ENCODE measurements around the gene VKORC1.
"Not testable (repeated sequence)": the region's sequence is repeated elsewhere in the genome, so short reads cannot be mapped to it uniquely, and the experiment has no call there.

The VKORC1 gene

GRCh38 chr16:31094424-31095120 is at the start of gene VKORC1:
Gene VKORC1 (minus strand): TSS chr16:31094797. CDS start chr16:31094729, 68 bp downstream.
- DNase-seq: peak; percentile 94

GRCh38 chr16:31143694-31144148 is 49.1 kb upstream of the VKORC1 start:
- no peak for DNase-seq

DNA sequence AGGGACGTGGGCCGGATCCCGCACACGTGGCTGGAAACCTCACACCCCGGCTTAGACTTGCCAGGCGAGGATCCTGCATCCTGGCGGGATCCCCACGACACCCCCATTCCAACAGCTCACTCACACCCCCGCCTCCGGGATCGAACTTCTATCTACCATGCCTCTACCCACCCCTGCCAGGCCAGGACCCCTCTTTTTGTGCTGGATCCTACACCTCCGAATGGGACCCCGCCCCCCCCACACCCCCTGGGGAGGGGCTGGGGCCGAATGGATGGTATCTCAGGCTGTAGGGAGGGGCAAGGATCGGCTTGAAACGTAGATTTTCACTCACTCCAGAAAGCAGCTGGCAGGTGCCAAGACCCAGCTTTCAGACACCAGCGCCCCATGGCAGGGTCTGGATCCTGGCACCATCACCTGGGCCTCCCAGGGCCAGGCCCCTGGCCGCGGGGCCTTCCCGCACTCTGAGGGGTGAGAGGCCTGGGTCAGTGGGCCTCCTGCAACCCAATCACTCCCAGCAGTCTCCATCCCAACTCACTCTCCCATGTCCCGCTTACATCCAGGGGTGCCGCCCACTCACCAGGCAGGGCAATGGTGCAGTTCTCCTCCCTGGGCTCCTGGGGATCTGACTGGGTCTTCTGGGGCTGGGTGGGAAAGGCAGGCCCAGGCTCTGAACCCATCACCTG is 48.6 kb upstream of the VKORC1 start:
- DNase-seq: no peak

DNA sequence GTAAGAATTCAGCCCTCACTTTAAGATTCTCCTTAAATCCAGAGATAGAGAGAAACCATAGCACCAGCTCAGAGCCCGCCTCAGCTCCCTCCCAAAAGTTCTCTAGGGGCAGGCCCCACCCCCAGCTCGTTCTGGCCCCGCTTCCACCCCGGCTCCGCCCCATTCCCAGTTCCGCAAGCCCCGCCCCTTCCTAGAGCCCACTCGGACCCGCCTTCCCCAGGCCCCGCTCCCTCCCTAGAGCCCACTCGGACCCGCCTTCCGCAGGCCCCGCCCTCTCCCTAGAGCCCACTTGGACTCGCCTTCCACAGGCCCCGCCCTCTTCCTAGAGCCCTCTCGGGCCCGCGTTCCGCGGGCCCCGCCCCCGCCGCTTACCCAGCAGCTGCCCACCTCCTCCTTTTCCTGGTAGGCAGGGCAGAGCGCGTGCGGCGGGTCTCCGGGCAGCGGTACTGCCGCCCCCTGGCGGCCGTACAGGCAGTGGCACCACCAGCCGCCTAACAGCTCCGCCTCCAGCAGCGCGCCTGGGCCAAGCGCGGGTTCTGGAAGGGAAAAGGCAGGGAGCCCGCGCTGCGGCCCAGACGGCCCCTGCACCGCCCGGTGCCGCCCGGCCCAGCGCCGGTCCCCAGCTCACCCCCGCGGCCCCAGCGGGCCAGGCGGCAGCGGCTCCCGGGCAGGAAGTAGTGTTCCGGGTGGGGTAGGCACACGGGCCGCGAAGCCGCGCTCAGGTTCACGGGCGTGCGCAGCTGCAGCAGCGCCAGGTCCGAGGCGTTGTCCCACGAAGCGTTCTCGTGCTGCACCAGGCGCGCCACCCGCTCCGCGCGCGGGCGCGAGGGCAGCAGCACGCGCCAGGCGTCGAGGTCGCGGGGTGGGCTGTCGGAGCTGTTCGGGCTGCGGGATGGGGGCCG is 47.8 kb upstream of the VKORC1 start:
- DNase-seq: peak; percentile 99

DNA sequence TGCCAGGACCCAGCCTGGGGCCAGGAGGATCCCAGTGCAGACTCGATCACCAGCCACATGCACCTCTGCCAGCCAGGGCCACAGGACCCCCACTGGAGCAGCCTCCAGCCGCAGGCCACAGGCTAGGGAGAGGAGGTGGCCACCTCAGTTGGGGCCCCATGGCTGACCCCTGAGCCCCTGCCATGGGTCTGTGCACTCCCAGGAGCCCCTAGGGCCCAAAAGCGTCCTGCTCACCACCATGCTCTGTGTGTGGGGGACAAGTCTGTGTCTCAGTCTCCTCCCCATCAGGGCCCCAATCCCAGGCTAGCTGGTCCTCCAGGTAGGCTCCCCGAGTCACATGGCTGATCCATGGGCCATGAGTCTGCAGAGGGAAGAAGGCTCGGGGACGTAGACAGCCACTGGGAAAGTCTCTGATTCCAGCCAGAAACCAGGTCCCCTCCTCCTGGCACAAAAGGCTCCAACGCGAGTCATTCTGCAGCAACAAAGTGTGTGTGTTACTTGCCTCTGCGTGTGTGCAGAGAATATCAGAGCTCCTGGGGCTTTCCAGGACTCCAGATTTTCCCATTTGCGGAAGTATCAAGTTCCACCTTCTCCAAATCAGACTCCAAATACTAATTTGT is 47.0 kb upstream of the VKORC1 start:
- no peak for DNase-seq

- not testable (repeated sequence) for DNase-seq
Measured at GRCh38 chr16:31141071-31141469, 46.5 kb upstream of the VKORC1 start.

GRCh38 chr16:31138621-31139578 is 44.3 kb upstream of the VKORC1 start:
- no peak for DNase-seq

DNA sequence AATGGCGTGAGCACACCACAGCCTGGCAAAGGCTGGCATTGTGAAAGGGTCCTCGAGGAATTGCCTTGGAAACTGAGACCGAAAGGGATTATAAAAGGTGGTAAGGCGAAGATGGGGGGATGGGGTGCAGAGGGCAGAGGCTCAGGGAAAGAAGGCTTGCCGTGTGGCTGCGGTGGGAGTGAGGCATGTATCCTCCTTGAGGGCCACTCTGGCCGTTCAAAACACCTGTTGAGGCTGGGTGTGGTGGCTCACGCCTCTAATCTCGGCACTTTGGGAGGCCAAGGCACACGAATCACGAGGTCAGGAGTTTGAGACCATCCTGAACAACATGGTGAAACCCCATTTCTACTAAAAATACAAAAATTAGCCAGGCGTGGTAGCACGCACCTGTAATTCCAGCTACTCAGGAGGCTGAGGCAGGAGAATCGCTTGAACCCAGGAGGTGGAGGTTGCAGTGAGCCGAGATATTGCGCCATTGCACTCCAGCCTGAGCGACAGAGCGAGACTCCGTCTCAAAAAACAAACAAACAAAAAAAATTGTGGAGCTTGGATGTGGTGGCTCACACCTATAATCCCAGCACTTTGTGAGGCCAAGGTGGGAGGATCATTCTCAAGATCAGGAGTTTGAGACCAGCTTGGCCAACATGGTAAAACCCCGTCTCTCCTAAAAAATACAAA is 42.4 kb upstream of the VKORC1 start:
- DNase-seq: not testable (repeated sequence)

- DNase-seq: no peak
Measured at GRCh38 chr16:31136287-31136662, 41.7 kb upstream of the VKORC1 start.

- DNase-seq: no peak
Measured at GRCh38 chr16:31135535-31136286, 41.1 kb upstream of the VKORC1 start, which contains the start of gene PRSS8. Gene PRSS8 (minus strand): TSS chr16:31135727. CDS start chr16:31135498, 229 bp downstream.

DNA sequence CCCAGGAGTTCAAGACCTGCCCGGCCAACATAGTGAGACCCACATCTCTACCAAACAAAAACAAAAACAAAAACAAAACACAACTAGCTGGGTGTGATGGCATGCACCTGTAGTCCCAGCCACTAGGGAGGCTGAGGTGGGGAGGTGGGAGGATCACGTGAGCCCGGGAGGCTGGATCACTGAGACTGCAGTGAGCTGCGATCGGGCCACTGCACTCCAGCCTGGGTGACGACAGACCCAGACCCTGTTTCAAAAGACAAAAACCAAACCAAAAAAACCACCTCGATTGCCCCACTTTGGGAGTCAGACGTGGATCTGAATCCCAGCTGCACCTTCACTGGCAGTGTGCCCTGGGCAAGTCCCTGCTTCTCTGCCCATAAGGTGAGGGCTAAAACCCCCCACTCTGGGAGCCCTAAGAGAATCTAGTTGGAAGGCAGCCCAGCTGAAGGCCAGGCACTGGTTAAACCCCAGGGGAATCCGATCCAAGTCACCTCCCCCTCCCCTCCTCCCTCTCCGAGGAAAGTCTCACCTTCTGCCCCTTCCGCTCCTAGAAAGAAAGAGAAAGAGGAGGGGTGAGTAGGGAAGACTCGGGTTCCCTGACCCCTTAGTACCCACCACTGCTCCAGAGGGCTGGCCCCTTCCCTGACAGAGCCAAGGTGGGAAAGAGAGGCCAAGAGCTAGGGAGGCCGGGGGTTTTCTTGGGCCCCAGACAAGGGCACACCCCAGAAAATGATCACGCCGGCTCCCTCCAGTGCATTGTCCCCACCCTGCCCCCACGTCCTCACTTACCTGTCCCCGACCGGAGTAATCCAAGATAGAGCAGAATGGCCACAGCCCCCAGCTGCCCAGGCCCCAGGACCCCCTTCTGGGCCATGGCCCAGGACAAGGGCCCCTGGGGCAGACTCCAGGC is 40.3 kb upstream of the VKORC1 start:
- DNase-seq: peak; percentile 91

DNA sequence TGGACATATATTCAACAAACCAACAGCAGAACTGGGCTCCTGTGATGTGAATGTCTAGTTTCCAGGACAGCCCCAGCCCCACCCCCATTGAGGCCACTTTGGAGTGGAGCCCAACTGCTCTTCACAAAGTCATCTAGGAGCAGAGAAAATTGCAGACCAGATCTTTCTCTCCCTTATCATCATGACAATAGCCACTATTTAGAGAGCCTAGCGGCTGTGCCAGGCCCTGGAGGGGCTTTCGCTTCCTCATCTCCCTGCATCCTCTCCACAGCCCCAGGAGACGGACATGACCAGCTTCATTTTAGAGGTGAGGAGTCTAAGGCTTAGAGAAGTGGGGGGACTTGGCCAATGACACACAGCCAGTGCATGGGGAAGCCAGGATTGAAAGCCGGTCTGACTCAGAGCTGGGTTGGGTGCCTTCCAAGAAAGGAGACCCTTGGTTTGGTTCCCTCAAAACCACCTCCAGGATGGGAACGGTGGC is 39.5 kb upstream of the VKORC1 start:
- no peak for DNase-seq

DNA sequence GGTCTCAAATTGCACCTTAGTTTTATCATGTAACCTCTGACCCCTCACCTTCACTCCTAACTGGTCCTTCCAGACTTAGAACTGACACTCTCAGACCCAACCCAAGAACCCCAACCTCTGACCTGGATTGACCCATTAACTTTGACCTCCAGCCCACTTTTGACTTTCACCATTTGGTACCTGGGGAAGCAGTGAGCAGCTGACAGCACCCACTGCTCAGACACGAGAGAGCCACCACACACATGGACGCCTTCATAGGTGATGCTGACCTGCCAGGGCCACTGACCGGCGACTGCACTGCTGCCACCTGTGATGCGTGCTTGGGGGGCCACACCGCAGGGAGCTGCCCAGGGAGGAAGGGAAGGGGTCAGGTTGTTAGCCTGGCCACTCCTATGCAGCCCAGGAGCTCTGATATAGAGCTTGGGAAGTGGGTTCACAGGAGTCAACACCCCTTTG is 38.5 kb upstream of the VKORC1 start:
- no peak for DNase-seq

DNA sequence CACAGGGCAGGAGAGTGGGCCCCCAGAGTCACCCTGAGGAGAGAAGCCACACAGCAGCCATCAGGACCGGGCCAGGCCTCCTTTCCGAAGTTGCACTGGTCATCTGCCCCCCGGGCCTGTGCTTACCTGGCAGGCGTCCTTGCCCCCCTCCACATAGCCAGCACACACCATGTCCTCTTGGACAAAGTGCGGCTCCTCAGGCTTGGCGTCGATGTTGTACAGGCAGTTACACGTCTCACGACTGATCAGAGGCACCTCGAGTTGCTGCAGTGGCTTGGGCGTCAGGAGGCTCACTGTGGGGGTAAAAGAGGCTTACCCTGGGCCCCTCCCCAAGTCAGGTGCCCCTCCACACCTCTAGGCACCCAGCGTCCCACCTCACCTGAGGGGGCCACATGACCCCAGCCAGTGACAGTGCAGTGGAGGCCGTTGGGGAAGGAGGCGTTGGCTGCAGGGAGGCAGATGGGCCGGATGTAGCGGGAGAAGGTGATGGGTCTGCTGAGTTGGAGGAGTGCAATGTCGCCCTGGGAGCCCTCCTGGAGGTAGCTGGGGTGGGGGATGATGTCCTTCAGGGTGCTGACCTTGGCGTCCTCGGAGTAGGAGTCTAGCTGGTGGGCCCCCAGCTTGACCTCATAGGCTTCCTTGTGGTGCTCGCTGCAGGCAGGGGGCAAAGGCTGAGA is 37.8 kb upstream of the VKORC1 start:
- no peak for DNase-seq

DNA sequence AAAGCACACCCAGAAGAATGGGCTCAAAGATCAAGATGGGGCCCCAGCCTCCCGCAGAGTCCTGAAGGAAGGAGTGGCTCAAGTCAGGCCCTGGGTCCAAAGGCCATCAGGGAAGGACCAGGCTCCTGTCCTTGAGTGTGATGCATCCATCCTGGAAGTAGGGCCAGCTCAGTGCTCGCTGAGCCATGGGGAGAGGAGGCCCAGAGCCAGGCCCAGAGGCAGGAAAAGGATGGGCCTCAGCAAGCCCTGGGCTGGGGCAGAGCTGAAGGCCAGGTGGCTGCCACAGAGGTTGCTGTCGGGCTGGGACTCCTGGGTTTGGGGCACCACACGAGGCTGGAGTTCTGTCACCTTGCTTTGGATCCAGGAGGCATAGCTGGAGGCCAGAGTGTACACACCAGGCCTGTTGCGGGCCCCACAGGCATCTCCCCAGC is 37.3 kb upstream of the VKORC1 start:
- DNase-seq: no peak

GRCh38 chr16:31131416-31131815 is 36.8 kb upstream of the VKORC1 start:
- DNase-seq: no peak

GRCh38 chr16:31130899-31131298 is 36.3 kb upstream of the VKORC1 start:
- no peak for DNase-seq

DNA sequence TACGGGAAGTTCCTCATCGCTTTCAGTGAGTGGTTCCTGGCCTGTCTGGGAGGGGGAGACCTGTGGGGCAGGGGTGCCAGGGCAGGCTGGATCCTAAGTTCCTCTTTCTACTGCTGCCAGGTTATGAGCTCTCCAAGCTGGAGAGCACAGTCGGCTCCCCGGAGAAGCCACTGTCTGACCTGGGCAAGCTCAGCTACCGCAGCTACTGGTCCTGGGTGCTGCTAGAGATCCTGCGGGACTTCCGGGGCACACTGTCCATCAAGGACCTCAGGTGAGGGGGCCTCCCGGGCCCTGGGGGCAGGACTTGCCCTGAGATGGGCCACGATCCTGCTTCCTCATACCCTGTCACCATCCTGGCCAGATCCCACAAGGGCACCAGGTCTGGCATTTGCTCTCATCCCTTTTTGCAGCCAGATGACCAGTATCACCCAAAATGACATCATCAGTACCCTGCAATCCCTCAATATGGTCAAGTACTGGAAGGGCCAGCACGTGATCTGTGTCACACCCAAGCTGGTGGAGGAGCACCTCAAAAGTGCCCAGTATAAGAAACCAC is 35.8 kb upstream of the VKORC1 start:
- DNase-seq: no peak

Measured in NCI-H2171 (cell line).